OCI-LY7 (cell line): Measurements from ENCODE around the gene ADCY5. TPM values are rescaled to one million over a fixed set of nuclear protein-coding genes. Genes with fewer than 3 reads are reported as not detected.

Experiments
- BruUV-seq: library from RNA; stranded (reverse); fragments of 400-500 nt; replicated peaks from 2 replicates; lab custom pipeline; 2021; lab: Mats Ljungman, UMichigan
- CTCF ChIA-PET: fragments of 300-600 bp; sonication (Branson Sonifier 250); formaldehyde crosslinking; loops from one replicate; lab custom pipeline; 2022; ENCODE audit warnings: antibody characterized with exemption; ENCODE audit not compliant: unreplicated experiment; lab: Charles Lee
- POLR2A ChIA-PET: fragments of 300-600 bp; sonication (Branson Sonifier 250); formaldehyde crosslinking; loops from one replicate; lab custom pipeline; 2022; ENCODE audit warnings: antibody characterized with exemption; lab: Charles Lee
- DNase-seq: peaks from one replicate; pipeline ENCODE4 v3.0.0-alpha.2; 2015; ENCODE audit warnings: low spot score
- H2AFZ ChIP-seq: fragments of 200-600 bp; sonication (generic), shearing (Covaris generic); 2 replicates; pipeline ENCODE4 v1.6.1; 2014; ENCODE audit warnings: mild to moderate bottlenecking, antibody characterized with exemption, low read length, moderate library complexity
- H3K27ac ChIP-seq: fragments of 200-600 bp; sonication (generic); 2 replicates; pipeline ENCODE4 v1.5.1; 2014; ENCODE audit warnings: mixed run types, low read depth, mild to moderate bottlenecking, moderate library complexity, low read length, inconsistent platforms; ENCODE audit not compliant: poor library complexity, severe bottlenecking
- H3K36me3 ChIP-seq: fragments of 200-600 bp; sonication (generic); 2 replicates; pipeline ENCODE4 v1.6.1; 2014; ENCODE audit warnings: mild to moderate bottlenecking, antibody characterized with exemption, low read length, moderate library complexity, mixed read lengths; ENCODE audit not compliant: insufficient read depth
- H3K4me1 ChIP-seq: fragments of 200-600 bp; sonication (generic); 2 replicates; pipeline ENCODE4 v1.5.1; 2014; ENCODE audit warnings: mild to moderate bottlenecking, low read length; ENCODE audit not compliant: insufficient read depth, poor library complexity, severe bottlenecking
- H3K4me2 ChIP-seq: fragments of 200-600 bp; sonication (generic); 2 replicates; pipeline ENCODE4 v1.6.1; 2014; ENCODE audit warnings: mild to moderate bottlenecking, low read length
- H3K4me3 ChIP-seq: fragments of 200-600 bp; sonication (generic); 2 replicates; pipeline ENCODE4 v1.5.1; 2014; ENCODE audit warnings: mild to moderate bottlenecking, low read depth, low read length; ENCODE audit not compliant: poor library complexity, severe bottlenecking
- H3K79me2 ChIP-seq: fragments of 200-600 bp; sonication (generic); 2 replicates; pipeline ENCODE4 v1.6.1; 2016; ENCODE audit warnings: low read depth, mild to moderate bottlenecking, low read length, moderate library complexity, mixed read lengths; ENCODE audit not compliant: insufficient read depth
- H3K9me2 ChIP-seq: fragments of 200-600 bp; sonication (generic); 2 replicates; pipeline ENCODE4 v1.6.1; 2016; ENCODE audit warnings: mild to moderate bottlenecking, low read length, mixed read lengths; ENCODE audit not compliant: insufficient read depth
- H3K9me3 ChIP-seq: fragments of 200-600 bp; sonication (generic); 2 replicates; pipeline ENCODE4 v1.6.1; 2014; ENCODE audit warnings: mild to moderate bottlenecking, mixed run types, low read length, mixed read lengths
- H4K20me1 ChIP-seq: fragments of 200-600 bp; sonication (generic); 2 replicates; pipeline ENCODE4 v1.6.1; 2014; ENCODE audit warnings: mild to moderate bottlenecking, antibody characterized with exemption, low read length, moderate library complexity, mixed read lengths; ENCODE audit not compliant: insufficient read depth
- EZH2phosphoT487 ChIP-seq: fragments of 200-600 bp; sonication (generic); IDR thresholded peaks from 2 replicates; pipeline ENCODE4 v1.6.1; 2018; ENCODE audit warnings: low read depth, borderline replicate concordance, mild to moderate bottlenecking, mixed run types, antibody characterized with exemption, low read length, moderate library complexity, mixed read lengths
- intact Hi-C: fragments of 100-400 bp; cut with micrococcal nuclease; formaldehyde crosslinking; loops from one replicate; pipeline ENCODE4 v1.10.0; 2022; ENCODE audit not compliant: unreplicated experiment
- total RNA-seq, 2 experiments: library from RNA; depleted of rRNA in 1 of 2; stranded (reverse); fragments of >200 nt in 1 of 2; shearing (Covaris generic) in 1 of 2; gene quantifications; 2 replicates each; pipeline ENCODE4 v1.2.3, GENCODE V29; 2014 to 2022
- TF ChIP-seq, protein P1 (sequence below): fragments of 200-600 bp; sonication (generic); conservative IDR thresholded peaks from 2 replicates; pipeline ENCODE4 v1.5.1; 2014; ENCODE audit warnings: mild to moderate bottlenecking, antibody characterized with exemption, low read length, moderate library complexity, mixed read lengths

Gene ADCY5
- total RNA-seq, 2 experiments from 2014 or later, result 0.03 to 0.63 TPM

- H2AFZ ChIP-seq, result no peak overlapping the region
- H3K36me3 ChIP-seq, result no peaks in the 10 kb centered on the region
- no TSS peak for BruUV-seq
- H3K9me2 ChIP-seq, result no peaks in the 10 kb centered on the region
- no peaks in the 10 kb centered on the region for H3K4me1 ChIP-seq
- no peak overlapping the region for H3K4me2 ChIP-seq
- intact Hi-C loops, result no loop called here
- H3K79me2 ChIP-seq, result no peaks in the 10 kb centered on the region
- H3K9me3 ChIP-seq, result no peaks in the 10 kb centered on the region
- TF ChIP-seq EZH2phosphoT487, result no peak
- no peaks in the 10 kb centered on the region for H4K20me1 ChIP-seq
- H3K27ac ChIP-seq, result no peak overlapping the region
- DNase-seq, result no peak
- H3K4me3 ChIP-seq, result no peak overlapping the region
- ChIA-PET POLR2A (no interaction called here), CTCF (no interaction called here)
Measured at GRCh38 chr3:123431658-123432324, 17.1 kb downstream of the ADCY5 start.

- intact Hi-C loops, result no loop called here
- no peak for DNase-seq
- no TSS peak for BruUV-seq
- ChIA-PET CTCF (no interaction called here), POLR2A (no interaction called here)
- Histone ChIP-seq H3K9me2 (no peaks in the 10 kb centered on the region), H3K36me3 (no peaks in the 10 kb centered on the region), H3K79me2 (no peaks in the 10 kb centered on the region), H2AFZ (no peak overlapping the region), H3K4me2 (no peak overlapping the region), H3K27ac (no peak overlapping the region), H4K20me1 (no peaks in the 10 kb centered on the region), H3K4me1 (no peaks in the 10 kb centered on the region), H3K4me3 (no peak overlapping the region), H3K9me3 (no peaks in the 10 kb centered on the region)
- TF ChIP-seq EZH2phosphoT487, result no peak
- TF ChIP-seq, protein P1, sequence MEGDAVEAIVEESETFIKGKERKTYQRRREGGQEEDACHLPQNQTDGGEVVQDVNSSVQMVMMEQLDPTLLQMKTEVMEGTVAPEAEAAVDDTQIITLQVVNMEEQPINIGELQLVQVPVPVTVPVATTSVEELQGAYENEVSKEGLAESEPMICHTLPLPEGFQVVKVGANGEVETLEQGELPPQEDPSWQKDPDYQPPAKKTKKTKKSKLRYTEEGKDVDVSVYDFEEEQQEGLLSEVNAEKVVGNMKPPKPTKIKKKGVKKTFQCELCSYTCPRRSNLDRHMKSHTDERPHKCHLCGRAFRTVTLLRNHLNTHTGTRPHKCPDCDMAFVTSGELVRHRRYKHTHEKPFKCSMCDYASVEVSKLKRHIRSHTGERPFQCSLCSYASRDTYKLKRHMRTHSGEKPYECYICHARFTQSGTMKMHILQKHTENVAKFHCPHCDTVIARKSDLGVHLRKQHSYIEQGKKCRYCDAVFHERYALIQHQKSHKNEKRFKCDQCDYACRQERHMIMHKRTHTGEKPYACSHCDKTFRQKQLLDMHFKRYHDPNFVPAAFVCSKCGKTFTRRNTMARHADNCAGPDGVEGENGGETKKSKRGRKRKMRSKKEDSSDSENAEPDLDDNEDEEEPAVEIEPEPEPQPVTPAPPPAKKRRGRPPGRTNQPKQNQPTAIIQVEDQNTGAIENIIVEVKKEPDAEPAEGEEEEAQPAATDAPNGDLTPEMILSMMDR, result no peak
Measured at GRCh38 chr3:123431007-123431657, 17.8 kb downstream of the ADCY5 start.

GRCh38 chr3:123430266-123430665 lies 18.6 kb downstream of the ADCY5 start:
- H3K4me2 ChIP-seq, result no peak overlapping the region
- DNase-seq, result no peak
- ChIA-PET POLR2A (no interaction called here), CTCF (no interaction called here)
- no peaks in the 10 kb centered on the region for H3K9me3 ChIP-seq
- no peaks in the 10 kb centered on the region for H3K4me1 ChIP-seq
- H3K4me3 ChIP-seq, result no peak overlapping the region
- intact Hi-C loops, result no loop called here
- H3K79me2 ChIP-seq, result no peaks in the 10 kb centered on the region
- no peaks in the 10 kb centered on the region for H3K9me2 ChIP-seq
- H2AFZ ChIP-seq, result no peak overlapping the region
- TF ChIP-seq, protein P1, result no peak
- no peak for TF ChIP-seq EZH2phosphoT487
- H4K20me1 ChIP-seq, result no peaks in the 10 kb centered on the region
- no TSS peak for BruUV-seq
- no peaks in the 10 kb centered on the region for H3K36me3 ChIP-seq
- no peak overlapping the region for H3K27ac ChIP-seq
